ENCODE results near the gene DUXB. TPM values are rescaled to one million over a fixed set of nuclear protein-coding genes. Genes with fewer than 3 reads are reported as not detected.
A peak's percentile ranks its signal among the peaks of the same experiment; 100 is the strongest.

The DUXB gene
- total and polyA plus RNA-seq, 2 of the 13 experiments (the other 11 are each of a cell fraction or from before 2014, with no cell fraction given), result not detected

DNA sequence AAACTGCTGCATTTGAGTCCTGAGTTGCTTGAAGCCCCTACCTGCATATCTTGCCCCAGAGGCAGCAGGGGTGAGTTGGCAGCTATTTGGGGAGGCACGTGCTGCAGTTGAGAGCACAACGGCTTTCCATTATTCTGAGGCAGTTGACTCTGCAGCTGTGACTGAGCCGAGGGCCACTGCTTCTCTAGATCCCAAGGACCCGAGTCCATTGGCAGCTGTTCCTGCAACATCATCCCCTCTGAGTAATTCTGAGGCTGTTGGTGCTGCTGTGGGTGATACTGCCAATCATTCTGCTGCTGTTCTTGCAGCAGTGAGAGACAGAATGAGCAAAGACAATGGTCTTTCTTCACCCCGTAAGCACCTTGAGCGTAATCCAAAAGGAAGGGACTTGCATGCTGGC, 40.9 kb downstream of the DUXB start:
- no peaks in the 10 kb centered on the region for H3K9me3 ChIP-seq (ENCODE audit: low read length)
- H3K4me2 ChIP-seq (ENCODE audit: low read depth, low read length), result no peak overlapping the region
- H3K9ac ChIP-seq (ENCODE audit: insufficient read depth, low read depth, low read length), result no peak overlapping the region
- no peak; the same call in 2 of the 3 replicates for ATAC-seq
- H3K27ac ChIP-seq (ENCODE audit: extremely low read length, insufficient read depth, low read length), result no peak overlapping the region
- in situ Hi-C loops (cut with HindIII; ENCODE audit: extremely low pct_ligation_motif_present, low pct_unique_long_range_greater_than_20kb), result no loop called here
- intact Hi-C loops (cut with micrococcal nuclease; ENCODE audit: unreplicated experiment), result no loop called here
- H3K79me2 ChIP-seq (ENCODE audit: insufficient read depth, low read length), result no peaks in the 10 kb centered on the region
- 93% methylated on average over 6 of the region's 6 CpGs for WGBS (ENCODE audit: low lambda C conversion rate)
- H4K20me1 ChIP-seq (ENCODE audit: insufficient read depth, low read length), result no peaks in the 10 kb centered on the region; the same call in none of the 2 replicates
- no peak for FAIRE-seq
- ChIA-PET CTCF (ENCODE audit: low intra/inter-chr PET ratio, low total read pairs) (no interaction called here), POLR2A (no interaction called here)
- no peak for DNase-seq (ENCODE audit: low spot score)
- TF ChIP-seq POLR2A (IDR thresholded peaks at IDR 0.05; ENCODE audit: insufficient read depth in 1 of 2, low read depth in 2 of 2, low read length in 2 of 2) (0 out of 4 replicates have a peak, but pooled peaks of 1 of the 2 experiments have one; percentile 16), ZNF530 (CRISPR knock-in tag; IDR thresholded peaks at IDR 0.05; ENCODE audit: low read depth) (no peak), POLR2G (IDR thresholded peaks at IDR 0.05; ENCODE audit: low read depth, low read length) (peak; percentile 21; the same call in 1 of the 2 replicates), RORA (CRISPR knock-in tag; IDR thresholded peaks at IDR 0.05) (no peak), JUND (CRISPR knock-in tag; IDR thresholded peaks at IDR 0.05) (no peak)
- H3K36me3 ChIP-seq (replicated peaks in 1 of 2; ENCODE audit: control insufficient read depth in 1 of 2, insufficient read depth in 2 of 2, low read length in 2 of 2), result peaks cover 17 to 38% of the 10 kb centered on the region in 2 experiments
- no peak overlapping the region for H3K4me3 ChIP-seq (replicated peaks in 1 of 3; ENCODE audit: insufficient read depth in 1 of 3, low read depth in 2 of 3, low read length in 3 of 3)
- no peaks in the 10 kb centered on the region for H3K4me1 ChIP-seq (ENCODE audit: insufficient read depth, low read length)
- no TSS peak for BruUV-seq (replicated peaks)
- no peak overlapping the region for H2AFZ ChIP-seq (ENCODE audit: low read length)
- no peaks in the 10 kb centered on the region for H3K27me3 ChIP-seq (ENCODE audit: control insufficient read depth in 1 of 2, insufficient read depth in 2 of 2, low read length in 2 of 2)

DNA sequence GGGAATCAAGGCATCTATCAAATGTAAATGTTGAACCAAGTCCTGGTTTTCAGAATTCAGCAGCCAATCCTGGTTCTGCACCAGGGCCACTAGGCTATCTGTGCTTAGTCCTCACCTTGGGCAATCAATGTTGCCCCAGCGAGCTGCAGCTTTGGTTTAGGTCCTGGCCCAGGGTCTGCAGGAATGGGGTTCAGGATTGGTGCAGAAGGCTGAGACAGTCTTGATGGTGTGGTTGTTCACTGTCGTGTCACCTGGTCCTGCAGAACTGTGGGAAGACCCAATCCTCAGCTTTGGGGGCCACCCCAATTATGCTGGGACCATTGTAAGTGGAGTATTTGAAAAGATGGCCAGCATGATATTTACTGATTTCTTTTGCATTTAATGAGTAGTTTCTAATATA, 43.1 kb downstream of the DUXB start:
- TF ChIP-seq PTBP1 (IDR thresholded peaks at IDR 0.05; ENCODE audit: low read depth, low read length, poor library complexity, severe bottlenecking) (no peak), POLR2AphosphoS2 (IDR thresholded peaks at IDR 0.05; ENCODE audit: low read depth, low read length) (0 out of 2 replicates have a peak, but pooled peaks have one; percentile 15)
- H3K9ac ChIP-seq (ENCODE audit: insufficient read depth, low read depth, low read length), result no peak overlapping the region
- DNase-seq (ENCODE audit: low spot score) (no peak), ATAC-seq (no peak), FAIRE-seq (no peak)
- CTCF ChIA-PET (ENCODE audit: low intra/inter-chr PET ratio, low total read pairs), result no interaction called here
- BruUV-seq (replicated peaks), result no TSS peak
- H3K79me2 ChIP-seq (ENCODE audit: insufficient read depth, low read length), result peaks cover 7% of the 10 kb centered on the region
- no peaks in the 10 kb centered on the region for H3K9me3 ChIP-seq (ENCODE audit: low read length)
- no peaks in the 10 kb centered on the region for H3K4me1 ChIP-seq (ENCODE audit: insufficient read depth, low read length)
- WGBS (ENCODE audit: low lambda C conversion rate), result 92% methylated on average over 2 of the region's 2 CpGs
- H3K4me2 ChIP-seq (ENCODE audit: low read depth, low read length), result no peak overlapping the region
- in situ Hi-C loops (cut with HindIII; ENCODE audit: extremely low pct_ligation_motif_present, low pct_unique_long_range_greater_than_20kb), result no loop called here
- intact Hi-C loops (cut with micrococcal nuclease; ENCODE audit: unreplicated experiment), result no loop called here
- no peaks in the 10 kb centered on the region for H3K27me3 ChIP-seq (ENCODE audit: control insufficient read depth in 1 of 2, insufficient read depth in 2 of 2, low read length in 2 of 2)
- H4K20me1 ChIP-seq (ENCODE audit: insufficient read depth, low read length), result peaks cover 12% of the 10 kb centered on the region
- no peak overlapping the region for H3K27ac ChIP-seq (ENCODE audit: extremely low read length, insufficient read depth, low read length)
- POLR2A ChIA-PET, result interaction anchor here (1.2 kb wide), 1 partner anchor 10 kb away, joined by 4 read pairs; the partner anchor contains the start of genes KARS1 and TERF2IP
- peaks cover 25 to 56% of the 10 kb centered on the region in 2 experiments for H3K36me3 ChIP-seq (replicated peaks in 1 of 2; ENCODE audit: control insufficient read depth in 1 of 2, insufficient read depth in 2 of 2, low read length in 2 of 2)
- H3K4me3 ChIP-seq (replicated peaks in 1 of 3; ENCODE audit: insufficient read depth in 1 of 3, low read depth in 2 of 3, low read length in 3 of 3), result no peak overlapping the region
- no peak overlapping the region for H2AFZ ChIP-seq (ENCODE audit: low read length)
